K562 (cell line): Measurements from ENCODE around the gene SEPHS1. TPM values are rescaled to one million over a fixed set of nuclear protein-coding genes. Genes with fewer than 3 reads are reported as not detected.

Experiments
- ARNT ChIP-seq, 2 experiments: fragments of 450-650 bp; IDR thresholded peaks; 2 replicates each; pipeline ENCODE4 v1.6.1; 2016; ENCODE audit warnings: mild to moderate bottlenecking in 1 of 2
- ASH1L ChIP-seq: fragments of 450-650 bp; IDR thresholded peaks from 2 replicates; pipeline ENCODE4 v1.6.1; 2018; ENCODE audit warnings: borderline replicate concordance, mild to moderate bottlenecking, low read depth; ENCODE audit not compliant: partially characterized antibody
- ATF7 ChIP-seq: fragments of 450-650 bp; IDR thresholded peaks from 2 replicates; pipeline ENCODE4 v1.7.1; 2014; ENCODE audit warnings: mild to moderate bottlenecking, moderate library complexity
- CGGBP1 ChIP-seq: fragments of 250-450 bp; sonication (Bioruptor Pico); IDR thresholded peaks from 2 replicates; pipeline ENCODE4 v1.9.0; 2021; ENCODE audit warnings: mild to moderate bottlenecking
- DMBX1 ChIP-seq: fragments of 250-450 bp; sonication (Bioruptor Pico); IDR thresholded peaks from 2 replicates; pipeline ENCODE4 v1.8.0; 2022; ENCODE audit warnings: inconsistent platforms, mild to moderate bottlenecking, moderate library complexity, borderline replicate concordance
- ETV1 ChIP-seq: fragments of 450-650 bp; conservative IDR thresholded peaks from 2 replicates; pipeline ENCODE4 v1.6.1; 2016; ENCODE audit warnings: missing genetic modification characterization, control low read depth, low read depth, missing compliant biosample characterization
- KLF10 ChIP-seq: fragments of 250-450 bp; sonication (Bioruptor Pico); IDR thresholded peaks from 2 replicates; pipeline ENCODE4 v1.6.1; 2021; ENCODE audit warnings: matching md5 sums
- KLF6 ChIP-seq: fragments of 250-450 bp; sonication (Bioruptor Pico); IDR thresholded peaks from 2 replicates; pipeline ENCODE4 v1.4.0; 2020; ENCODE audit warnings: mild to moderate bottlenecking, moderate library complexity, borderline replicate concordance
- NR3C1 ChIP-seq: sonication (generic); formaldehyde crosslinking; IDR thresholded peaks from 2 replicates; pipeline ENCODE4 v1.8.1; 2022; ENCODE audit warnings: missing genetic modification reagents
- PKNOX1 ChIP-seq: fragments of 450-650 bp; IDR thresholded peaks from 2 replicates; pipeline ENCODE4 v1.6.1; 2016
- TCF7 ChIP-seq: sonication (generic); IDR thresholded peaks from 2 replicates; pipeline ENCODE4 v1.6.1; 2016; ENCODE audit warnings: antibody characterized with exemption, borderline replicate concordance
- TRIM28 ChIP-seq: fragments of 450-650 bp; IDR thresholded peaks from 2 replicates; pipeline ENCODE4 v1.6.1; 2017
- ZBTB49 ChIP-seq: sonication (generic); formaldehyde crosslinking; IDR thresholded peaks from 2 replicates; pipeline ENCODE4 v1.8.0; 2022; ENCODE audit warnings: missing genetic modification reagents, mild to moderate bottlenecking, borderline replicate concordance
- ZNF444 ChIP-seq: fragments of 250-450 bp; sonication (Bioruptor Pico); IDR thresholded peaks from 2 replicates; pipeline ENCODE4 v1.4.0; 2020; ENCODE audit warnings: mild to moderate bottlenecking, moderate library complexity
- polyA plus RNA-seq, 8 experiments: library from polyadenylated mRNA; depleted of rRNA in 4 of 8; stranded (reverse) in 5 of 8; unstranded in 3 of 8; fragments of >200 nt; fragmentation: Nextera tagmentation in 2 of 8; fragmentation: Illumina TruSeq in 1 of 8; extraction: Ambion mirVana in 2 of 8; extraction: Trizol in 1 of 8; gene quantifications; 2 replicates each; pipeline versions ENCODE4 v1.2.1 to v1.2.3, GENCODE V29; 2011 to 2014; ENCODE audit warnings: inconsistent platforms in 1 of 8, missing spikeins in 1 of 8
- total RNA-seq, 7 experiments: library from RNA; depleted of rRNA in 6 of 7; stranded (reverse); fragments of >200 nt in 6 of 7; fragmentation: Illumina TruSeq in 2 of 7; extraction: Trizol in 2 of 7; gene quantifications; 2 replicates each; pipeline versions ENCODE4 v1.2.1 to v1.2.3, GENCODE V29; 2011 to 2021; ENCODE audit warnings: low replicate concordance in 1 of 7
- TF ChIP-seq, protein P1 (sequence below), 2 experiments: fragments of 450-650 bp; IDR thresholded peaks; 2 replicates each; pipeline ENCODE4 v1.6.1; 2018; ENCODE audit warnings: mild to moderate bottlenecking in 2 of 2, low read depth in 1 of 2; ENCODE audit not compliant: partially characterized antibody in 2 of 2
- TF ChIP-seq, protein P2 (sequence below): sonication (generic); formaldehyde crosslinking; IDR thresholded peaks from 2 replicates; pipeline ENCODE4 v1.8.1; 2023; ENCODE audit warnings: mild to moderate bottlenecking, missing genetic modification reagents

SEPHS1 gene
- total and polyA plus RNA-seq, 9 of the 15 experiments (the other 6 are each of a cell fraction or from before 2014, with no cell fraction given), result 14.7 to 82.8 (median 41.8) TPM

GRCh38 chr10:13348216-13349017 lies at the start of gene SEPHS1 (continued):
- TF ChIP-seq, protein P1, sequence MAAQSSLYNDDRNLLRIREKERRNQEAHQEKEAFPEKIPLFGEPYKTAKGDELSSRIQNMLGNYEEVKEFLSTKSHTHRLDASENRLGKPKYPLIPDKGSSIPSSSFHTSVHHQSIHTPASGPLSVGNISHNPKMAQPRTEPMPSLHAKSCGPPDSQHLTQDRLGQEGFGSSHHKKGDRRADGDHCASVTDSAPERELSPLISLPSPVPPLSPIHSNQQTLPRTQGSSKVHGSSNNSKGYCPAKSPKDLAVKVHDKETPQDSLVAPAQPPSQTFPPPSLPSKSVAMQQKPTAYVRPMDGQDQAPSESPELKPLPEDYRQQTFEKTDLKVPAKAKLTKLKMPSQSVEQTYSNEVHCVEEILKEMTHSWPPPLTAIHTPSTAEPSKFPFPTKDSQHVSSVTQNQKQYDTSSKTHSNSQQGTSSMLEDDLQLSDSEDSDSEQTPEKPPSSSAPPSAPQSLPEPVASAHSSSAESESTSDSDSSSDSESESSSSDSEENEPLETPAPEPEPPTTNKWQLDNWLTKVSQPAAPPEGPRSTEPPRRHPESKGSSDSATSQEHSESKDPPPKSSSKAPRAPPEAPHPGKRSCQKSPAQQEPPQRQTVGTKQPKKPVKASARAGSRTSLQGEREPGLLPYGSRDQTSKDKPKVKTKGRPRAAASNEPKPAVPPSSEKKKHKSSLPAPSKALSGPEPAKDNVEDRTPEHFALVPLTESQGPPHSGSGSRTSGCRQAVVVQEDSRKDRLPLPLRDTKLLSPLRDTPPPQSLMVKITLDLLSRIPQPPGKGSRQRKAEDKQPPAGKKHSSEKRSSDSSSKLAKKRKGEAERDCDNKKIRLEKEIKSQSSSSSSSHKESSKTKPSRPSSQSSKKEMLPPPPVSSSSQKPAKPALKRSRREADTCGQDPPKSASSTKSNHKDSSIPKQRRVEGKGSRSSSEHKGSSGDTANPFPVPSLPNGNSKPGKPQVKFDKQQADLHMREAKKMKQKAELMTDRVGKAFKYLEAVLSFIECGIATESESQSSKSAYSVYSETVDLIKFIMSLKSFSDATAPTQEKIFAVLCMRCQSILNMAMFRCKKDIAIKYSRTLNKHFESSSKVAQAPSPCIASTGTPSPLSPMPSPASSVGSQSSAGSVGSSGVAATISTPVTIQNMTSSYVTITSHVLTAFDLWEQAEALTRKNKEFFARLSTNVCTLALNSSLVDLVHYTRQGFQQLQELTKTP (IDR thresholded peaks at IDR 0.05; ENCODE audit: low read depth in 1 of 2, partially characterized antibody in 2 of 2), result no peak
- TF ChIP-seq TRIM28 (no peak), NR3C1 (CRISPR knock-in tag) (peak; percentile 80), DMBX1 (CRISPR knock-in tag) (0 out of 2 replicates have a peak, but pooled peaks have one; percentile 15), ETV1 (tag) (peak; percentile 35; the same call in 1 of the 2 replicates), ZNF444 (CRISPR knock-in tag) (no peak), CGGBP1 (CRISPR knock-in tag) (no peak), ASH1L (no peak), KLF10 (CRISPR knock-in tag) (no peak), ZBTB49 (CRISPR knock-in tag) (0 out of 2 replicates have a peak, but pooled peaks have one; percentile 23), PKNOX1 (no peak), ARNT (IDR thresholded peaks at IDR 0.05) (no peak), TCF7 (no peak), ATF7 (no peak), KLF6 (CRISPR knock-in tag) (no peak)
- TF ChIP-seq, protein P2, sequence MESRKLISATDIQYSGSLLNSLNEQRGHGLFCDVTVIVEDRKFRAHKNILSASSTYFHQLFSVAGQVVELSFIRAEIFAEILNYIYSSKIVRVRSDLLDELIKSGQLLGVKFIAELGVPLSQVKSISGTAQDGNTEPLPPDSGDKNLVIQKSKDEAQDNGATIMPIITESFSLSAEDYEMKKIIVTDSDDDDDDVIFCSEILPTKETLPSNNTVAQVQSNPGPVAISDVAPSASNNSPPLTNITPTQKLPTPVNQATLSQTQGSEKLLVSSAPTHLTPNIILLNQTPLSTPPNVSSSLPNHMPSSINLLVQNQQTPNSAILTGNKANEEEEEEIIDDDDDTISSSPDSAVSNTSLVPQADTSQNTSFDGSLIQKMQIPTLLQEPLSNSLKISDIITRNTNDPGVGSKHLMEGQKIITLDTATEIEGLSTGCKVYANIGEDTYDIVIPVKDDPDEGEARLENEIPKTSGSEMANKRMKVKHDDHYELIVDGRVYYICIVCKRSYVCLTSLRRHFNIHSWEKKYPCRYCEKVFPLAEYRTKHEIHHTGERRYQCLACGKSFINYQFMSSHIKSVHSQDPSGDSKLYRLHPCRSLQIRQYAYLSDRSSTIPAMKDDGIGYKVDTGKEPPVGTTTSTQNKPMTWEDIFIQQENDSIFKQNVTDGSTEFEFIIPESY (CRISPR knock-in tag), result 0 out of 2 replicates have a peak, but pooled peaks have one; percentile 33
